Testis (tissue), 2 donors: ENCODE measurements around the gene INPP5F.

Experiments
- CTCF ChIP-seq, 3 experiments: fragments of 450-650 bp in 2 of 3; fragments of 200-600 bp in 1 of 3; sonication (generic) in 1 of 3; IDR thresholded peaks; one replicate each; pipeline ENCODE4 v1.5.1; 2016 to 2019; ENCODE audit warnings: antibody characterized with exemption in 3 of 3, mild to moderate bottlenecking in 2 of 3, moderate library complexity in 1 of 3
- POLR2A ChIP-seq: fragments of 450-650 bp; IDR thresholded peaks from one replicate; pipeline ENCODE4 v1.6.1; 2017; ENCODE audit warnings: antibody characterized with exemption, mild to moderate bottlenecking, moderate library complexity

DNA sequence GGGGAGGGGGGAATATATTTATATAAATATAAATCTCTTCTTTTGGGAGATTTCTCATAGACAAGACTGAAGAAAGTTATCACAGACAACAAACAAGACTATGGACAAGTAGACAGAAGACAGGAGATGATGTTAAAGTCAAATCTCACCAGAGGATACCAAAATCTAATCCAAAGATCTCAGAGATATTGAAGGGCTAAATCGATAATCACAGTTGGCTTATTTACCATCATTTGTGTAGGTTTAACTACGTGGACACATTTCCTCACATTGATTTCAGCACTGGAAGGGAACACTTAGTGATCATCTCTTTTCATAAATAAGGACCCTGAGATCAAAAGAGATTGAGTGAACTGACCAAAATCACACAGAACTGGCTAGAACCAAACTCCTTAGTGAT is 2.7 kb upstream of the INPP5F start:
- no peak for TF ChIP-seq POLR2A
- TF ChIP-seq CTCF (IDR thresholded peaks at IDR 0.05), result no peak
